RWPE2 (cell line): ENCODE results near the gene SH3D19.

ENCODE experiments used
- ATAC-seq: fragments of 200-7000 bp; cut with Tn5 transposase; 3 replicates; pipeline ENCODE4 v1.9.1; 2021; ENCODE audit warnings: low read depth
- DNase-seq: peaks from one replicate; pipeline ENCODE4 v3.0.0-alpha.2; 2020; ENCODE audit warnings: low spot score
- H3K27ac ChIP-seq: fragments of 450-650 bp; 2 replicates; pipeline ENCODE4 v1.5.1; 2017; ENCODE audit warnings: mild to moderate bottlenecking; ENCODE audit not compliant: poor library complexity, severe bottlenecking
- H3K27me3 ChIP-seq: fragments of 250-450 bp; sonication (Bioruptor Pico); 2 replicates; pipeline ENCODE4 v1.5.1; 2021; ENCODE audit warnings: mild to moderate bottlenecking, moderate library complexity; ENCODE audit not compliant: insufficient read depth, poor library complexity, severe bottlenecking
- H3K36me3 ChIP-seq: fragments of 250-450 bp; sonication (Bioruptor Pico); 2 replicates; pipeline ENCODE4 v1.5.1; 2020; ENCODE audit warnings: low read depth, mild to moderate bottlenecking, moderate library complexity
- H3K4me1 ChIP-seq: fragments of 250-450 bp; sonication (Bioruptor Pico); 2 replicates; pipeline ENCODE4 v1.5.1; 2021; ENCODE audit warnings: mild to moderate bottlenecking, moderate library complexity; ENCODE audit not compliant: insufficient read depth, poor library complexity, severe bottlenecking
- H3K4me3 ChIP-seq: fragments of 250-450 bp; sonication (Bioruptor Pico); 2 replicates; pipeline ENCODE4 v1.5.1; 2021; ENCODE audit warnings: mild to moderate bottlenecking, moderate library complexity; ENCODE audit not compliant: severe bottlenecking
- H3K9me3 ChIP-seq: fragments of 250-450 bp; sonication (Bioruptor Pico); 2 replicates; pipeline ENCODE4 v1.5.1; 2021; ENCODE audit warnings: mild to moderate bottlenecking, moderate library complexity; ENCODE audit not compliant: severe bottlenecking
- TF ChIP-seq, protein P1 (sequence below): fragments of 450-650 bp; IDR thresholded peaks from one replicate; pipeline ENCODE4 v1.5.1; 2017; ENCODE audit warnings: mild to moderate bottlenecking, moderate library complexity; ENCODE audit not compliant: poor library complexity, severe bottlenecking

The SH3D19 gene

DNA sequence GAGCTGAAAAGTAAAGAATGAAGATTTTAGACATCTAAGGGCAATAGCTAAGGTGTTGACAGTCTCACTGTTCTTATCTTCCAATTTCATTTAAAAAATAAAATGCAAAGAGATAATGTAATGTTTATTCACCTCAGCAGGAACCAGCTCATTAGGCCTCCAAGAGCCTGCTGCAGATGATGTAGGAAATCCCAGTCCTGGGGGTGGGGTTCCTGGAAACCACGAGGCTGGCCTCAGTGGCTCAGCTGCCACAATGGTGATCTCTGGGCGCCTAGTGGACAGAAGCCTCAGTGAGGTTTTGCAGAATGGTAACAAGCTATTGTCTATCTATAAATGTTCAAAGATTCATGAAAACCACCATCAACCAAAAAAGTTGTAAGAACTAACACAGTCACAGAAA lies 148.7 kb downstream of the SH3D19 start:
- Histone ChIP-seq H3K4me3 (no peak overlapping the region), H3K9me3 (no peaks in the 10 kb centered on the region), H3K36me3 (peaks cover 37% of the 10 kb centered on the region), H3K4me1 (no peaks in the 10 kb centered on the region), H3K27ac (no peak overlapping the region), H3K27me3 (no peaks in the 10 kb centered on the region)
- no peak for ATAC-seq
- DNase-seq, result no peak
- TF ChIP-seq, protein P1, sequence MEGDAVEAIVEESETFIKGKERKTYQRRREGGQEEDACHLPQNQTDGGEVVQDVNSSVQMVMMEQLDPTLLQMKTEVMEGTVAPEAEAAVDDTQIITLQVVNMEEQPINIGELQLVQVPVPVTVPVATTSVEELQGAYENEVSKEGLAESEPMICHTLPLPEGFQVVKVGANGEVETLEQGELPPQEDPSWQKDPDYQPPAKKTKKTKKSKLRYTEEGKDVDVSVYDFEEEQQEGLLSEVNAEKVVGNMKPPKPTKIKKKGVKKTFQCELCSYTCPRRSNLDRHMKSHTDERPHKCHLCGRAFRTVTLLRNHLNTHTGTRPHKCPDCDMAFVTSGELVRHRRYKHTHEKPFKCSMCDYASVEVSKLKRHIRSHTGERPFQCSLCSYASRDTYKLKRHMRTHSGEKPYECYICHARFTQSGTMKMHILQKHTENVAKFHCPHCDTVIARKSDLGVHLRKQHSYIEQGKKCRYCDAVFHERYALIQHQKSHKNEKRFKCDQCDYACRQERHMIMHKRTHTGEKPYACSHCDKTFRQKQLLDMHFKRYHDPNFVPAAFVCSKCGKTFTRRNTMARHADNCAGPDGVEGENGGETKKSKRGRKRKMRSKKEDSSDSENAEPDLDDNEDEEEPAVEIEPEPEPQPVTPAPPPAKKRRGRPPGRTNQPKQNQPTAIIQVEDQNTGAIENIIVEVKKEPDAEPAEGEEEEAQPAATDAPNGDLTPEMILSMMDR, result no peak

DNA sequence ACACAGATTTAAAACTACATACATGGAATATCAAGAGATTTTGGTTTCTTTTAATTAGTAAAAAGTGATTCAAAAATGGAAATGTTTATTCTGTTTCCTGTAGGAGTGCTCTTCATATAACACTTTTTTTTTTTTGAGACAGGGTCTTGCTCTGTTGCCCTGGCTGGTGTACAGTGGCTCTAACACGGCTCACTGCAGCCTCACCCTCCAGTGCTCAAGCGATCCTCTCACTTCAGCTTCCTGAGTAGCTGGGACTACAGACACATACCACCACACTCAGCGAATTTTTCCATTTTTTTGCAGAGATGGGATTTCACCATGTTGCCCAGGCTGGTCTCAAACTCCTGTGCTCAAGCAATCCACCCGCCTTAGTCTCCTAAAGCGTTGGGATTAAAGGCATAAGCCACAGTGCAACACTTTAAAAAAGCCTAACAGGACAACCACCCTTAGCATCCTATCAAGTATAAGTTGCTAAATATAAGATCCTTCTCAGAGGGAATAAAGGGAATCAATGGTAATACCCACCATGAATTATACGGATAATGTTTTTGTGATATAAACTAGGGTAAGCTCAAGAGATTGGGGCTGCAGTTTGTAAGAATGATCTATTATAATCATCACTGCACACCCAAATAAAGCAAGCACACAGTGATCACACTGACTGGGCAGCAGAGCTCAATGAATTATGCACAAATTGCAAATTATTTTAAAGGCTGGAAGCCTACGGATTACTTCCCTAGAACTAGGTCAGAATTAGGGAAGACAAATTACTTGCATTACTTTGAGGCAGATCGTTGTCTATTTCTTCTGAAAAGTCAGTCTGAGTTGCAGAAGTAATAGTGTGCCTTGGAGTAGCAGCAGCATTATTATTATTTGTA lies 149.4 kb downstream of the SH3D19 start:
- Histone ChIP-seq H3K4me1 (no peaks in the 10 kb centered on the region), H3K27ac (no peak overlapping the region), H3K9me3 (no peaks in the 10 kb centered on the region), H3K27me3 (no peaks in the 10 kb centered on the region), H3K4me3 (no peak overlapping the region), H3K36me3 (peaks cover 37% of the 10 kb centered on the region)
- TF ChIP-seq, protein P1, result no peak
- ATAC-seq (no peak), DNase-seq (no peak)

DNA sequence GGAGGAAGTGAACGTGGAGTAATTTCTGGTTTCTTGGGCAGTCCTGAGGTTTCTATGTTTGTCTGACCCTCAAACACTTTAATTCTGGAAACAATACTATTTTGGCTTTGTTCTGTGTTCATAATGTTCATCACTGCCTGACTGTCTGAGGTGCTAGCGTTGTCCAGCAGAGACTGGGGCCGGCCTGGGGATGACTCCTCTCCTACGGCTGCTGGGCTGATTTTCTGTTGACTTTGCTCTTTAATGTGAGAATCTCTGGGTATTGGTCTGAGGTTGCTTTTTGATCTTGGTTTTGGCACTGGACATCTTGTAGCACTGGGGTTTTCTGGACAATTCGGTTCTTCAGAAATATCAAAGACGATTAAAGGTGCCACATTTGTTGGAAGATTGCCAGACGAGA lies 150.2 kb downstream of the SH3D19 start:
- H3K27me3 ChIP-seq, result no peaks in the 10 kb centered on the region
- peaks cover 2% of the 10 kb centered on the region for H3K9me3 ChIP-seq
- no peak overlapping the region for H3K4me3 ChIP-seq
- DNase-seq (no peak), ATAC-seq (no peak)
- no peaks in the 10 kb centered on the region for H3K4me1 ChIP-seq
- TF ChIP-seq, protein P1, result no peak
- H3K27ac ChIP-seq, result no peak overlapping the region
- peaks cover 42% of the 10 kb centered on the region for H3K36me3 ChIP-seq

DNA sequence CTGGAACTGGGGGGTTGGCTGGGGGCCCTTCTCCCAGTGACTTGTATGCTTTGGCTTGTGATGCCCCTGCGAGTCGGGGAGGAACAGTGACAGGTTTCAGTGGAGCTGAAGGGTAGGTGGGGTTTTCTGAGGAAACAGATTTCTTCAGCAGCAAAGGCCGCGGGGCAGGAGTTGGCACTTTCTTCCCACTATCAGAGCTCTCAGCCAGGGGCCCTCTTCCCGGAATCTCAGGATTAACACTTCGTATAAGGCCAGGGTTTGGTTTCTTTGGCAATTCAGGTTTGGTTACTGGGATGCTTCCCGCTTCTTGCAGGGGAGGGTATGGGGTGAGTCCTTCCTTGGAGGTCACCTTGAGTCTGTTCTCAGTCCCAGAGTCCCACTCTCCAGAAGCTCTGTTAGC lies 150.6 kb downstream of the SH3D19 start:
- no peak overlapping the region for H3K27ac ChIP-seq
- ATAC-seq (no peak), DNase-seq (no peak)
- H3K36me3 ChIP-seq, result peaks cover 42% of the 10 kb centered on the region
- no peak overlapping the region for H3K4me3 ChIP-seq
- H3K27me3 ChIP-seq, result no peaks in the 10 kb centered on the region
- TF ChIP-seq, protein P1, result no peak
- H3K9me3 ChIP-seq, result peaks cover 2% of the 10 kb centered on the region
- H3K4me1 ChIP-seq, result no peaks in the 10 kb centered on the region

DNA sequence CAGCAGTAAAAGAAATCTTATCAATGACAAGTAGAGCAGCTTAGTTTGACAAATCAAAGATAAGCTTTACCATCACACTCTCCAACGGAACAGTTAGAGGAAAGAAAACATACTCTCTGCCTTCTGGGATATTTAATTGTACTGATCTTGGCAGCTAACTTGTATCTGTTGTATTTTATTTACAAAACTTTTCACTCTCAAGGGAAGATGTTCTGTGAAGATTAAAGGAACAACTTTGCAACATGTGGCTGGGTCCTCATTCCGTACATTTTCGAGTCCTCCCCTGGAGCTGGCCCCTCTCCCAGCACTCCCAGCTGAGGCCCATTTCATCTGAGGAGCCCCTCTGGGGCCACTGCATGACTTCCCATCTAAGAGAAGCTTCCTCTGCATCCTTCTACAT lies 151.5 kb downstream of the SH3D19 start:
- peaks cover 2% of the 10 kb centered on the region for H3K9me3 ChIP-seq
- no peaks in the 10 kb centered on the region for H3K4me1 ChIP-seq
- H3K4me3 ChIP-seq, result no peak overlapping the region
- H3K27me3 ChIP-seq, result no peaks in the 10 kb centered on the region
- peaks cover 34% of the 10 kb centered on the region for H3K36me3 ChIP-seq
- H3K27ac ChIP-seq, result no peak overlapping the region
- ATAC-seq (no peak), DNase-seq (no peak)
- TF ChIP-seq, protein P1, result no peak
